ENCODE data around the gene SSNA1.
"Not testable (repeated sequence)": the region's sequence is repeated elsewhere in the genome, so short reads cannot be mapped to it uniquely, and the experiment has no call there.

SSNA1 gene

DNA sequence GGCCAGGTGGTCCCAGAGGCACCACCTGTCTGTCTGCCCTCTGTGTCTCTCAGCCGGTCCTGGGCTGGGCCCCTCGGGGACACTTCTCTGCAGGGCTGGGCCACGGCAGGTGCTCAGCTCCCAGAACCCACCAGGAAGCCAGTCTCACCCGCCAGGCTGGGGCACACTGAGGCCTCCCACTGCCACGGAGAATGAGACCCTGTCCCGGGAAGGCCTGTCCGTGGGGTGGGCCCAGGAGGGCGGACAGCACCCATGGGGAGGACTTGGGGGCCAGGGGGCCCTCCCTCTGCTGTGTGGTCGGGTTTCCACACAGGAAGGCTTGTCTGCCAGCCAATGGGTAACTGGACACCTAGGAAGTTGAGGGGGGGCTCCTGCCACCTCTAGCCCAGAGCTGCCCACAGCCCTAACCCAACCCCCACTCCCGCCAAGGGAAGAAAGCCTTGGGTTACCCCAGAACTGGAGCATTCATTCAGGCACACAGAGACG lies 48.5 kb downstream of the SSNA1 start:
- Histone ChIP-seq H3K27ac (ENCODE audit: poor library complexity, severe bottlenecking) (no peak overlapping the region), H3K4me1 (ENCODE audit: insufficient read depth, poor library complexity, severe bottlenecking) (no peaks in the 10 kb centered on the region), H3K36me3 (ENCODE audit: low read depth) (peaks cover 5% of the 10 kb centered on the region), H3K4me3 (ENCODE audit: severe bottlenecking) (no peak overlapping the region), H3K9me3 (ENCODE audit: severe bottlenecking) (no peaks in the 10 kb centered on the region), H3K27me3 (ENCODE audit: insufficient read depth, poor library complexity, severe bottlenecking) (peaks cover 4% of the 10 kb centered on the region)
- DNase-seq (ENCODE audit: low spot score) (no peak), ATAC-seq (ENCODE audit: low read depth) (no peak)
- TF ChIP-seq, protein P1, sequence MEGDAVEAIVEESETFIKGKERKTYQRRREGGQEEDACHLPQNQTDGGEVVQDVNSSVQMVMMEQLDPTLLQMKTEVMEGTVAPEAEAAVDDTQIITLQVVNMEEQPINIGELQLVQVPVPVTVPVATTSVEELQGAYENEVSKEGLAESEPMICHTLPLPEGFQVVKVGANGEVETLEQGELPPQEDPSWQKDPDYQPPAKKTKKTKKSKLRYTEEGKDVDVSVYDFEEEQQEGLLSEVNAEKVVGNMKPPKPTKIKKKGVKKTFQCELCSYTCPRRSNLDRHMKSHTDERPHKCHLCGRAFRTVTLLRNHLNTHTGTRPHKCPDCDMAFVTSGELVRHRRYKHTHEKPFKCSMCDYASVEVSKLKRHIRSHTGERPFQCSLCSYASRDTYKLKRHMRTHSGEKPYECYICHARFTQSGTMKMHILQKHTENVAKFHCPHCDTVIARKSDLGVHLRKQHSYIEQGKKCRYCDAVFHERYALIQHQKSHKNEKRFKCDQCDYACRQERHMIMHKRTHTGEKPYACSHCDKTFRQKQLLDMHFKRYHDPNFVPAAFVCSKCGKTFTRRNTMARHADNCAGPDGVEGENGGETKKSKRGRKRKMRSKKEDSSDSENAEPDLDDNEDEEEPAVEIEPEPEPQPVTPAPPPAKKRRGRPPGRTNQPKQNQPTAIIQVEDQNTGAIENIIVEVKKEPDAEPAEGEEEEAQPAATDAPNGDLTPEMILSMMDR (IDR thresholded peaks at IDR 0.05; ENCODE audit: poor library complexity, severe bottlenecking) = no peak

DNA sequence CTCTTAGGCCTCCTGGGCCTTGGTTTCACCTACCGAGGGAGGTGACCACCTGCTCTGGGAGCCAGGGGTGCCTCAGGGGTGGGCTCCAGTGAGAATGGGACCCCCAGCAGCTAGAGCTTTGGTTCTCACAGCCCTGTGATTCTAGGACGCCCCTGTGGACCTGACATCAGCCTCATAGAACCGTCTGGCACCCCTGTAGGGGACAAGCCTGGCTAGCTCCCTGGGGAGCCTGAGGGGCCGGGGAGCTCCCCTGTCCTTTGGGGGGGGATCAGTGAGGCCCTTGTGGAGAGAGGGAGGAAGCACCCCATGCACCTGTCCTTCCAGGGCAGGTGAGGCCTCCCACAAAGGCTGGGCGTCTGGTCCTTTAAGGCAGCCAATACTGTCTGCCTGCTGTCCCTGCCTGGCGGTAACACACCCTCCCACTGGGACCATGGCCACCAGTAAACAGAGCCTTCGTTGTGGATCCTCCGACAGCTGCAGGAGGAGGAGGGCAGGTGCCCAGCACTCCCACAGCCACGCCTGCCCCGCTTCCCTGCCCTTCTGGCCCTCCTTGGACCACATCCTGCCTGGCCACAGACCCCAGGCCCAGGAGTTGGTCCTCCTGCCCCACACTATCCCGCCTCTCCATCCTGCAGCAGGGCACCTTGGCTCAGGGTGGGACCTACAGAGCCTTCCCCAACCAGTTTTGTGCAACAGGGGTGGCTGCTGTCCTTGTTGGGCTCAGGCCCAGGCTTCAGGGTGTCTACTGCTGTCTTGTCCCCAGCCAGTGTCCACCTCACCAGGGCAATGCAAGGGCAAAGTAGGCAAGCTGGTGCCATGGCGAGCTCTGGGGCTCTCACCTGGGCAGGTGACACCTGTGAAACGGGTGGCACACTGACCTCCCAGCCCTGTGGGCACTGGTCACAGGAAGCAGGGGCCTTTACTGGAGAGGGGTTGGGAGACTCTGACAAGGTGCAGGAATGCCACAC lies 49.6 kb downstream of the SSNA1 start:
- H3K4me1 ChIP-seq (ENCODE audit: insufficient read depth, poor library complexity, severe bottlenecking) = peaks cover 4% of the 10 kb centered on the region
- DNase-seq (ENCODE audit: low spot score) (no peak), ATAC-seq (ENCODE audit: low read depth) (no peak)
- peaks cover 4% of the 10 kb centered on the region for H3K27me3 ChIP-seq (ENCODE audit: insufficient read depth, poor library complexity, severe bottlenecking)
- H3K4me3 ChIP-seq (ENCODE audit: severe bottlenecking) = no peak overlapping the region
- TF ChIP-seq, protein P1 (IDR thresholded peaks at IDR 0.05; ENCODE audit: poor library complexity, severe bottlenecking) = no peak
- H3K36me3 ChIP-seq (ENCODE audit: low read depth) = peaks cover 15% of the 10 kb centered on the region
- no peaks in the 10 kb centered on the region for H3K9me3 ChIP-seq (ENCODE audit: severe bottlenecking)
- no peak overlapping the region for H3K27ac ChIP-seq (ENCODE audit: poor library complexity, severe bottlenecking)

DNA sequence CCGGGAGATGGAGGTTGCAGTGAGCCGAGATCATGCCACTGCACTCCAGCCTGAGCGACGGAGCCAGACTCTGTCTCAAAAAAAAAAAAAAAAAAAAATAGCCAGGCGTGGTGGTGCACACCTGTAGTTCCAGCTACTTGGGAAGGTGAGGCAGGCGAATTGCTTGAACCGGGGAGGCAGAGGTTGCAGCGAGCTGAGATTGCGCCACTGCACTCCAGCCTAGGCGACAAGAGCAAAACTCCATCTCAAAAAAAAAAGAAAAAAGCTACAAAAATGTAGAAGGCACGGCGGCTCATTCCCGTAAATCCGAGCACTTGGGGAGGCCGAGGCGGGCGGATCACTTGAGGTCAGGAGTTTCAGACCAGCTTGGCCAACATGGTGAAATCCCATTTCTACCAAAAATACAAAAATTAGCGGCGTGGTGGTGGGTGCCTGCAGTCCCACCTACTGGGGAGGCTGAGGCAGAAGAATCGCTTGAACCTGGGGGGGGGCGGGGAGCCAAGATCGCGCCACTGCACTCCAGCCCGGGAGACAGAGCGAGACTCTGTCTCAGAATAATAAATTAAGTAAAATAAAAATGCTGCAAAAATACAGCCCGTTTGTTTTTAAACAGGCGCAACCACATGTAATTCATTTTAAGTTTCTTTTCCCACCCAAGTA lies 51.2 kb downstream of the SSNA1 start:
- Histone ChIP-seq H3K27ac (ENCODE audit: poor library complexity, severe bottlenecking) (peak overlapping the region; percentile 91), H3K36me3 (ENCODE audit: low read depth) (peaks cover 25% of the 10 kb centered on the region), H3K4me3 (ENCODE audit: severe bottlenecking) (peak overlapping the region; percentile 48)
- not testable (repeated sequence) for DNase-seq (ENCODE audit: low spot score); ATAC-seq (ENCODE audit: low read depth); H3K27me3 ChIP-seq (ENCODE audit: insufficient read depth, poor library complexity, severe bottlenecking); H3K9me3 ChIP-seq (ENCODE audit: severe bottlenecking); H3K4me1 ChIP-seq (ENCODE audit: insufficient read depth, poor library complexity, severe bottlenecking)
